B cell (primary cell): ENCODE data around the gene CYP2W1.

Experiments
- CTCF ChIP-seq: fragments of 200-600 bp; IDR thresholded peaks from one replicate; pipeline ENCODE4 v1.8.0; 2022; ENCODE audit warnings: antibody characterized with exemption, mild to moderate bottlenecking
- EZH2 ChIP-seq: IDR thresholded peaks from 2 replicates; pipeline ENCODE4 v1.6.1; 2012; ENCODE audit warnings: borderline replicate concordance, low read depth, mild to moderate bottlenecking, moderate library complexity, low read length; ENCODE audit not compliant: insufficient read depth, poor library complexity, severe bottlenecking

GRCh38 chr7:997404-998395 is 14.7 kb downstream of the CYP2W1 start:
- TF ChIP-seq CTCF (peak; percentile 8), EZH2 (no peak)
